NCI-H69 (cell line): Measurements from ENCODE around the gene DPYD.

Experiments used
- DNase-seq: peaks from one replicate; lab custom pipeline; 2025; lab: John Stamatoyannopoulos, UW

Gene DPYD

DNA sequence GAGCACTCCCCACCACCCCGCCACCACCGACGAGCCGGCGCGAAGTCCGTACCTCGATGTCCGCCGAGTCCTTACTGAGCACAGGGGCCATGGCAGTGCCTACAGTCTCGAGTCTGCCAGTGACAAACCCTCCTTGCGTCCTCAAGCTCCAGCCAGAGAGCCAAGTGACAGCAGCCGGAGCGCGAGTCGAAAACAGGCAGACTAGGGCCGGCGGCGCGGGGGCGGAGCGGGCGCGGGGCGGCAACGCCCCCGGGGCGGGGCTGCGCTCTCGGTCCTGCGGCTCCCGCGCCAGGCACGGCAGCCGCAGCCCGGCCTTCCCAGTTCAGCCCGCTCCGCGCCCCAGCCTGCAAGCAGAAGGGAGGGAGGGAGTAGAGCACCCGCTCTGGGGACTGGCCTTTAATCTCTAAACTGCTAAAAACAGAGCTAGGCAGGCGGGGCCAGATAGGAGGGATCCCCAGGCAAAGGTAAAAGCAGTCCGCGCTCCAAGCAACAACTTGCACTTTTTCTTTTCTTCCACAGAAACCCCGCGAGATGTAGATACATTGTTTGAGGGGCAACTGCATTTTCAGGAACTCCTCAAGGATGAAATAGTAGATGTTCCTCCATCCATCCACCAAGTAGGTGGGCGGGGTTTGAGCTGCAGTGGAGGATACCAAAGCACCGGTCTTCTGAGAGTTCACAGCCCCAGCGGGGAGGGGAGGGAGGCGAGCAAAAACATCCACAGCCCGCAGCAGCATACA lies at the start of gene DPYD:
Gene DPYD (minus strand): TSS at position 203 of the 740 bp plus-strand sequence. CDS start 112 bp downstream, at position 91.
- DNase-seq = peak; percentile 93

GRCh38 chr1:97960470-97960869 lies 39.6 kb upstream of the DPYD start:
- no peak for DNase-seq

GRCh38 chr1:97947695-97948094 lies 26.9 kb upstream of the DPYD start:
- no peak for DNase-seq

GRCh38 chr1:97943354-97943753 lies 22.5 kb upstream of the DPYD start:
- DNase-seq = no peak

DNA sequence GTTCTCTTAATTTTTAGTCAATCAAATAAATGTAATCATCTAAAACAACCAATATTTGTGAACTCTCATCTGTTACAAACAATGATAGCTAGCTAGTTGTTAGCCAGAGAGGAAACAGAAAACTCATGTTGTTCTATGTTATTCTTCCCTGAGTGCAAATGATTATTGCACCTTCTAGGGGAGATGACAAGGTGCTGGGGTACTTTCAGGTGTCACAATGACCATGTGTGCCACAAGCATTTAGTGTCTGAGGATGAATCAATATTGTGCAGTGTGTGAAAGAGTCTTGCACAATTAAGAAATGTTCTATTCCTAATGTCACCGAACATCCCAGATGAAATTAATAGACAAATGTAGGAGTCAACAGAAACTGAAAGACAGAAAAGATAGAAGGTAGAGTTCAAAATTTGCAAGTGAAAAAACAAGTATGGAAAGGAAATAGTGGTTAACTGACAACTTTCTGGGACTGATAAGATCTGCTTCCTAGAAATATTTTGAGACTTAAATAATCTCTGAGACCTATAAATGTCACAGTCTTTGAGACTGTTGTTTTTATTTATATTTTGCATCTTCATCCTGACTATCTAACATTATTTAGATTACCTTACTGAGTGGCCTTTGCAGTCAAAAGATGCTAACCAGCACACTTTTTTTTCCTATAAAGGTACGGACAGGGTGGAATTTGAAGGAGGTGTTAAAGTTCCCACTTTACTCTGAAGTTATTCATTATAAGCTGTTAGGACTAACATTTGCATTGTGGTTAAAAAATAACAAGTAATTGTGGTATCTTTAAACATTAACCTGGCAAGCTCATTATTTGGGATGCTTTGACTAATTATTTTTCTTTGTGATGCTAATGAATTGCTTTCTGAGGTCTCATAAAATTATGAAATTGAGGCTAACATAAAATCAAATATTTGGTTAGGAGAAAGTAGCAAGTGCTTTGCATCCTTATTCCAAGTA lies 21.6 kb upstream of the DPYD start:
- DNase-seq = no peak

GRCh38 chr1:97938285-97938642 lies 17.4 kb upstream of the DPYD start:
- no peak for DNase-seq

GRCh38 chr1:97936976-97937375 lies 16.1 kb upstream of the DPYD start:
- DNase-seq = no peak

- DNase-seq = no peak
These were observed 13.7 kb upstream of the DPYD start for GRCh38 chr1:97934491-97934890.

- peak; percentile 16 for DNase-seq
These were observed 9.3 kb upstream of the DPYD start for GRCh38 chr1:97929874-97930851.

DNA sequence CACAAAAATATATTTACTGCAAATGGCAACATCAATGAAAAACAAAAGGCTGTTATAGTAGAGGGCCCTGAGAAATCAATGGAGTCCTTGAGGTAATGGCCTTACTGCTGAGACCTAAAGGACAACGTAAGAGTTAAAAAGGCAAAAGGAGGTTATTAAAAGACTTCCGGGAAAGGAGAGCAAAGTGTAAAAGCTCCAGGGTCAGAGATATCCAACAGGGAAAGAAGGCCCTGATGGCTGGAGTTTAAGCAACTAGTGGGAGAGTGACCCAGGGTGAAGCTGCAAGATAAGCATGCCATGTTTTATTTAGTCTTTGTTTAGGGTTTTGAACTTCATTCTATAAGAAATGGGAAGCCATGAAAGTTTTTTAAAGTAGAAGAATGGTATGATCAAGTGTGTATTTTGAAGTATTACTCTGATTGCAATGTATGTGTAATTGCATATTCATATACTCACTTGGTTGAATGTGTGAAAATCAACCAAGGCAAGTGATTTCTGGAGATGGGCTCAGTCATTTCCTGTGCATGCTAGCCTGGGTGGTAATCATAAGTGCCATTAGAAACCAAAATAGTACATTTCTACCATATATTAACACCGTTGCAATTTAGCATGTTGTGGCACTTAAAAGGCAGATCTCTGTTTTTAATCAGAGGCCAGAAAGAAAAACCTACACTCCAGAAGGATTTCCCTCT lies 5.3 kb upstream of the DPYD start:
- no peak for DNase-seq

- peak; percentile 71 for DNase-seq
These were observed 4.3 kb upstream of the DPYD start for GRCh38 chr1:97925151-97925550.

DNA sequence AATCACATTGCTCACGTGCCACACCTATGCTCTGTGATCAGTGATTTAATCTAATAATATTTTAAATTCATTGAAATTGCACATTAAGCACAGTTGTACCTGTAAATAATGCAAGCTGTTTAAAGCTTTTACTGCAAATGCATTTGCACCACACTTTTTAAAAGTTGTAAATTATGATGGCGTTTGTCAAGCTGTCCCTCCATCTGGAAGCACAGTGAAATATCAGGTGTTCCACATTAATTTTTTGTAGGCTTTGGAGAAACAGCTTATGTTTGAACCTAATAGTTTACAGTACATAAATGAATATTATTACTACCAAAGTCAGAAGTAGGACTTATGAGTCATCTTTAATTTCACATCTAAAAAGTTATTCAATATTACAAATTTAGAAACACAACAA lies 3.0 kb upstream of the DPYD start:
- peak; percentile 6 for DNase-seq

- peak; percentile 81 for DNase-seq
These were observed 480 bp downstream of the DPYD start for GRCh38 chr1:97920276-97920831.

DNA sequence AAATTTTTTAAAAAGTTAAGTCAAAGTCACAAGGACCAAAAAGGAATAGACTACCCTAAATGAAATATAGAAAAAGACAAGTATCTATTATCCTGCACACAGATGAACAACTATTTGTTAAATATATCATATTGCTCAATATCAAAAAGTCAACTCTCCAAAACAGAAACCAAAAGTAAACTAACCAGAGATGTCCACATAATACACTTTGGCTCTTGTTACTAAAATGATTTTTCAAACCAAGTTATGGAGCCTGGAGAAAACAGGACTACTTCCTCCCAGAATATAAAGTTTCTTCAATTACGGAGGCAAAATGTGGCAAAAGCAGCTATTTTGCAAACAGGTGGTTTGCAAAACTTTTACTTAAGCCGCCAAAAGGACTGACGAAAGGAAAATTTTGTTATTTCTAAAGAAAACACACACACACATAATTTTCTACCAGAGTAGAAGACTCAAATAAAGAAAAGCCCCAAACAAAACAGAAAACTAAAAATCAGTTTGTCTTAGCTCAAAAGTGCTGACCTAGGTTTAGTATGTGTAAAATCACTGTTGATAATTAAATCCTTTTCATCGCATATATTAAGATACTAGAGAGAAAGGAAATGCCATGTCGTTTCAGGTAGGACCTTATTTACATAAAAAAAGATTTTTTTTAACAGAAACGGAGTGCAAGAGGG lies 1.1 kb downstream of the DPYD start:
- peak; percentile 24 for DNase-seq

- DNase-seq = no peak
These were observed 1.9 kb downstream of the DPYD start for GRCh38 chr1:97918961-97919360.

DNA sequence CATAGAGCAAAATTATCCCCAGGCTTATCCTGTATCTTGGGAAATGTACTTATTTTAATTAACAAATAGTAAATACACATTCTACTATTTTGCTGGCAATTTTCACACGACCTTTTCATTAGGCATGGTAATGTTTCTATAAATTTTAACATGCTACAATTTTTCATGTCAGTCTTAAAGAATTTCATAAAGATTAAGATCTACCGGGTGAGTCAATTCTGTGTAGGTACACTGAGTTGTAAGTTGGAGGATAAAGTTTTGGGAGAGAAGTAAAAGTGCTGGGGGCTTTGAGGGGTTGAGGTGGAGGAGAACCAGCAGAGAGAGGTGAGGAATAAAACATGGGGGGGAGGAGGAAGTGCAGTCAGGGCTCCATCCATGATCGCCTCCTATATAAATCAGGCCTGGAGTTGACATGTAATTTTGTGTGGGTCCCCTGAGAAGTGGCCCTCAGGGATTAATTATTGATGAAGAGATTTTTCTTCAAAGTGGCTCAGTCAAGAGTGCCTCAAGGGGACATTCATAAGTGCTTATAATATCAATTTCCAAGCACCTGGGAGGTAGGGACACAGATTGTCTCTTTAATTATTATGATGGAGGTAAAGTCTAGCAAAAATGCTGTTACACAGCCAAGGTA lies 7.2 kb downstream of the DPYD start:
- peak; percentile 55 for DNase-seq

- no peak for DNase-seq
These were observed 9.3 kb downstream of the DPYD start for GRCh38 chr1:97911266-97912215.

DNA sequence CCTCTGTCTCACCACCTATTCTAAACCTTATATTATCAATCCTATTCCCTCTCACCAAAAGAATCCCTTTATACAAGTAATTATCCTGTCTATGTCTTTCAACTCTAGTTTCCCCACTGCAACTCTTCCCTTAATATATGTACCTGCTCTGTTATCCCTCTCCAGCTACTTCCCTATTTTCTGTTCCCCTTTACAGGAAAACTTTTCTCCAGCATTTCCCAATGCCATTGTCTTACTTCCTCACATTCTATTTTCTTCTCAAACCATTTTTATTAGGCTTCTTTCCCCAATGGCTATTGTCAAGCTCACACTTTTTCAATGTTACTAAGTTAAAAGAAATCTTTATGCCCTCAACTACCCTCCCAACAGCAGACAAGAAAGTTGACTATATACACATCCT lies 11.6 kb downstream of the DPYD start:
- no peak for DNase-seq

DNA sequence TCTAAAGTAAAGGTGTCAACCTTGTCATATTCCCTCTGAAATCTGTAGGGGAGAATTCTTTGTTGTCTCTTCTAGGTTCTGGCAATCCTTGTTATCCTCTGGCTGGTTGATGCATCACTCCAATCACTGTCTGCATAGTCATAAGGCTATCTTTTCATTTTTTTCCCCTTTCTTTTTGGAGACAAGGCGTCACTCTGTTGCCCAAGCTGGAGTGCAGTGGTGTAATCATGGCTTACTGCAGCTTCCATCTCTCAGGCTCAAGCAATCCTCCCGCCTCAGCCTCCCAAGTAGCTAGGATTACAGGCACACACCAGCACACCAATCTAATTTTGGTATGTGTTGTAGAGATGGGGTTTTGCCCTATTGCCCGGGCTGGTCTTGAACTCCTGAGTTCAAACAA lies 12.9 kb downstream of the DPYD start:
- no peak for DNase-seq
